Small intestine (tissue), 7 donors: ENCODE results near the gene NRN1L. TPM values are rescaled to one million over a fixed set of nuclear protein-coding genes. Genes with fewer than 3 reads are reported as not detected.

Experiments
- DNase-seq, 2 donors: peaks; one replicate each; pipeline versions ENCODE4 v3.0.0 to v3.0.0-alpha.2; 2013
- FAIRE-seq: peaks from 2 replicates; lab custom pipeline; 2012; peaks lifted over from hg19 to GRCh38; lab: Jason Lieb, UNC
- H3K27ac ChIP-seq, 3 donors: one replicate each; pipeline ENCODE4 v1.5.1; 2013; ENCODE audit warnings: low read length in 2 of 3, mild to moderate bottlenecking in 2 of 3, control low read depth in 1 of 3, inconsistent platforms in 1 of 3, low read depth in 1 of 3, moderate library complexity in 1 of 3
- H3K27me3 ChIP-seq, 3 donors: one replicate each; pipeline ENCODE4 v1.6.1; 2013; ENCODE audit warnings: low read length in 3 of 3, inconsistent platforms in 1 of 3; ENCODE audit not compliant: control insufficient read depth in 3 of 3, insufficient read depth in 3 of 3
- H3K36me3 ChIP-seq, 3 donors: one replicate each; pipeline ENCODE4 v1.6.1; 2013; ENCODE audit warnings: low read length in 3 of 3, inconsistent platforms in 1 of 3, low read depth in 1 of 3, mild to moderate bottlenecking in 1 of 3, moderate library complexity in 1 of 3; ENCODE audit not compliant: control insufficient read depth in 3 of 3, insufficient read depth in 2 of 3
- H3K4me1 ChIP-seq, 3 donors: one replicate each; pipeline ENCODE4 v1.6.1; 2013; ENCODE audit warnings: low read length in 2 of 3, inconsistent platforms in 1 of 3, low read depth in 1 of 3, mild to moderate bottlenecking in 1 of 3, moderate library complexity in 1 of 3; ENCODE audit not compliant: control insufficient read depth in 3 of 3, insufficient read depth in 2 of 3
- H3K4me3 ChIP-seq, 3 donors: one replicate each; pipeline ENCODE4 v1.5.1; 2013; ENCODE audit warnings: low read length in 3 of 3, control low read depth in 1 of 3, inconsistent platforms in 1 of 3, low read depth in 1 of 3, mild to moderate bottlenecking in 1 of 3, moderate library complexity in 1 of 3
- H3K9me3 ChIP-seq, 2 donors: one replicate each; pipeline ENCODE4 v1.6.1; 2013; ENCODE audit warnings: low read depth in 1 of 2, low read length in 1 of 2; ENCODE audit not compliant: control insufficient read depth in 2 of 2, insufficient read depth in 1 of 2
- WGBS, 3 donors: extraction: QIAGEN DNeasy Blood & Tissue Kit; methylation state at CpG; one replicate each; pipeline ENCODE4 v1.1.7; 2013; 5-methylcytosine and 5-hydroxymethylcytosine counted together
- polyA plus RNA-seq, 4 donors: library from polyadenylated mRNA; stranded (reverse) in 3 of 4; unstranded in 1 of 4; fragments of 200-250 nt in 3 of 4; fragments of 120-200 nt in 1 of 4; gene quantifications; one replicate each; pipeline versions ENCODE4 v1.2.1 to v1.2.3, GENCODE V29; 2013
- donor health status: healthy with polysubstance abuse.
- donor health status: control.
- donor health status: control.
- donor health status: Bipolar disorder and iron deficiency.
- donor health status: healthy.

NRN1L gene
- polyA plus RNA-seq, 4 donors, result 0.69 to 6.0 (median 2.0) TPM

- peaks cover 15 to 42% (median 17%) of the 10 kb centered on the region in 3 donors for H3K4me1 ChIP-seq
- no peaks in the 10 kb centered on the region for H3K27me3 ChIP-seq
- DNase-seq, result no peak
- FAIRE-seq, result no peak
- H3K4me3 ChIP-seq, result no peak overlapping the region
- WGBS, 3 donors, result 65 to 80% (median 75%) methylated on average over 4 of the region's 4 CpGs
- H3K9me3 ChIP-seq, result no peaks in the 10 kb centered on the region
- peaks cover 0 to 16% (median 0%) of the 10 kb centered on the region in 3 donors for H3K36me3 ChIP-seq
- no peak overlapping the region for H3K27ac ChIP-seq
Measured at GRCh38 chr16:67844497-67844896, 40.2 kb upstream of the NRN1L start.

GRCh38 chr16:67845291-67846062, 39.2 kb upstream of the NRN1L start:
- DNase-seq (peak in 1 of 2 donors; percentile 32), FAIRE-seq (no peak)
- Histone ChIP-seq H3K27ac (peak overlapping the region in 2 of 3 donors; percentile 88 to 95), H3K9me3 (no peaks in the 10 kb centered on the region), H3K4me3 (peak overlapping the region in 1 of 3 donors; percentile 66), H3K36me3 (peaks cover 0 to 22% (median 0%) of the 10 kb centered on the region in 3 donors), H3K4me1 (peaks cover 15 to 42% (median 17%) of the 10 kb centered on the region in 3 donors), H3K27me3 (no peaks in the 10 kb centered on the region)
- WGBS, 3 donors, result 66 to 76% (median 70%) methylated on average over 5 of the region's 5 CpGs

GRCh38 chr16:67846063-67846319, 38.7 kb upstream of the NRN1L start:
- H3K36me3 ChIP-seq, result peaks cover 0 to 24% (median 0%) of the 10 kb centered on the region in 3 donors
- FAIRE-seq, result no peak
- H3K27ac ChIP-seq, result peak overlapping the region; percentile 88 to 95 (median 88)
- no peaks in the 10 kb centered on the region for H3K27me3 ChIP-seq
- no peak for DNase-seq
- H3K4me1 ChIP-seq, result peaks cover 15 to 42% (median 17%) of the 10 kb centered on the region in 3 donors
- H3K4me3 ChIP-seq, result peak overlapping the region; percentile 66 to 97 (median 93)
- 4 to 12% (median 9%) methylated on average over 2 of the region's 2 CpGs for WGBS, 3 donors
- no peaks in the 10 kb centered on the region for H3K9me3 ChIP-seq

- no peaks in the 10 kb centered on the region for H3K9me3 ChIP-seq
Measured at GRCh38 chr16:67846320-67847063, 38.2 kb upstream of the NRN1L start, which contains the start of gene NUTF2. NUTF2 (plus strand) TSS chr16:67846933; CDS start chr16:67865131, 18,198 bp downstream.

DNA sequence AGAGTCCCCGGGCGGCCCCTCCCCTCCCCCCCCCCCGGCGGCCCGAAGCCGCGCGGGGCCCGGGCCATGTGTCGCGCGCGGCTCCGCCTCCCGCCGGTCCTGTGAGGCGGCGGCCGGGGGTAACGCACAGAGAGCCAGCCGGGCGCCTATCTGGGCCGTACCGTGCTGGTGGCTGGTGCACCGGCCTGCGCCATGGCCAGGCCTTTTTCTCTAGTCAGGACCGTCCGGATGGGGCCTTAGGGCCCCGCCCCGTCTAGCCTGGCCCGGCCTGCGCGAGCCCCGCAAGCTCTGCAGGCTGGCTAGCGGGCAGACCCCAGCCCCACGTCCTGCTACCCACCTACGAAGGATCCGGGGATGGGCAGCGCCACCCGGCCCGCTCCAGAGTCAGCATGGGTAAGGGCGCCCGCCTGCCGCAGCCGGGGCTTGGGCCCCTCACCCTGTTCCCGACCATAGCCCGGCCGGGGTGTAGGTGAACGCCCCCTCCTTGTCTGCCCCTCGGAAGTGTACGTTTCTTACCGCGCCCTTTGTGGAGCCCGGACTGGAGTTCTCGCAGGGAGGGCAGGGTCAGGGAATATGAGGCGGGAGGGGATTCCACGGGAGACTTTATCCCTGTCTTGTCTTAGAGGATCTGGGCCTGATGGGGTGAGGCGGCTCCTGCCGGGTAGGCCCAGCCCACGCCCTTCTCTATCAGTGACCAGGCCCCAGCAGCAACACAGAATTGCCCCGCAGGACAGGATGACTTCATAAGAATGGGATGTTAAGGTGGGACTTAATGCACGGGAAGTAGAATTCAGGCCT, 37.4 kb upstream of the NRN1L start, which contains the start of gene CENPT:
CENPT (minus strand) TSS at position 630 of the 798 bp plus-strand sequence. CDS start 13,834 bp downstream, outside the sequence.
- DNase-seq (peak; percentile 79 to 91), FAIRE-seq (no peak)
- peaks cover 0 to 32% (median 0%) of the 10 kb centered on the region in 3 donors for H3K36me3 ChIP-seq
- H3K27ac ChIP-seq, result peak within 1 kb of the TSS; percentile 88 to 95 (median 88)
- whole genome bisulfite sequencing, 3 donors, result 1% methylated on average over 38 to 62 of the region's 62 CpGs
- H3K4me3 ChIP-seq, result peak within 1 kb of the TSS; percentile 66 to 97 (median 93)
- peaks cover 15 to 42% (median 17%) of the 10 kb centered on the region in 3 donors for H3K4me1 ChIP-seq
- H3K9me3 ChIP-seq, result no peaks in the 10 kb centered on the region
- no peaks in the 10 kb centered on the region for H3K27me3 ChIP-seq

More at GRCh38 chr16:67846320-67847063, 38.2 kb upstream of the NRN1L start, which contains the start of gene NUTF2:
- H3K27ac ChIP-seq, result peak within 1 kb of the TSS; percentile 88 to 95 (median 88)
- no peaks in the 10 kb centered on the region for H3K27me3 ChIP-seq
- no peak for FAIRE-seq
- DNase-seq, result peak; percentile 95 to 99
- H3K4me1 ChIP-seq, result peaks cover 15 to 42% (median 17%) of the 10 kb centered on the region in 3 donors
- WGBS, 3 donors, result 0 to 1% (median 1%) methylated on average over 23 to 57 of the region's 57 CpGs
- peaks cover 0 to 24% (median 0%) of the 10 kb centered on the region in 3 donors for H3K36me3 ChIP-seq
- peak within 1 kb of the TSS; percentile 66 to 97 (median 93) for H3K4me3 ChIP-seq

DNA sequence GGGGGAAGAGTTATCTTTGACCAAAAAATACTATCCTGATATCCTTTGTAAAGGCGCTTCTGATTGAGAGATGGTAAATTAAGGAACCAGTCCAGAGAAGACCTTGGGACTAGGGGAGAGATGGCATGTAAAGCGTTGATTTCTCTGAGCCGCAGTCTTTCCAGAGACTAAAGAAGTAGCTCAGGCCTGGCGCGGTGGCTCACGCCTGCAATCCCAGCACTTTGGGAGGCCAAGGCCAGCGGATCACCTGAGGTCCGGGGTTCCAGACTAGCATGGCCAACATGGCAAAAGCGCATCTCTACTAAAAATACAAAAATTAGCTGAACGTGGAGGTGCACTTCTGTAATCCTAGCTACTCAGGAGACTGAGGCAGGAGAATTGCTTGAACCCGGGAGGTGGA, 36.6 kb upstream of the NRN1L start:
- Histone ChIP-seq H3K4me3 (peak overlapping the region in 1 of 3 donors; percentile 66), H3K9me3 (no peaks in the 10 kb centered on the region), H3K27me3 (no peaks in the 10 kb centered on the region), H3K4me1 (peaks cover 15 to 42% (median 17%) of the 10 kb centered on the region in 3 donors), H3K27ac (peak overlapping the region in 1 of 3 donors; percentile 88), H3K36me3 (peaks cover 0 to 36% (median 0%) of the 10 kb centered on the region in 3 donors)
- FAIRE-seq, result no peak
- DNase-seq, result no peak
- 91 to 92% (median 91%) methylated on average over 11 of the region's 11 CpGs for WGBS, 3 donors

- WGBS, 3 donors, result 94 to 100% (median 96%) methylated on average over 3 of the region's 3 CpGs
- H3K27me3 ChIP-seq, result no peaks in the 10 kb centered on the region
- no peak for FAIRE-seq
Measured at GRCh38 chr16:67853670-67854069, 31.0 kb upstream of the NRN1L start.

More at GRCh38 chr16:67853670-67854069, 31.0 kb upstream of the NRN1L start:
- Histone ChIP-seq H3K4me3 (no peak overlapping the region), H3K4me1 (peaks cover 6 to 38% (median 7%) of the 10 kb centered on the region in 3 donors), H3K36me3 (peaks cover 0 to 54% (median 0%) of the 10 kb centered on the region in 3 donors), H3K9me3 (no peaks in the 10 kb centered on the region), H3K27ac (no peak overlapping the region)
- DNase-seq, result no peak
